ENCODE measurements around the gene POLL. TPM values are rescaled to one million over a fixed set of nuclear protein-coding genes. Genes with fewer than 3 reads are reported as not detected.

Gene POLL
- total and polyA plus RNA-seq, 5 donors, result 13.9 to 27.4 (median 18.8) TPM

Small RNA genes within 50 kb of the gene (microRNA-seq; reads per million reads assigned to microRNA genes)
- gene MIR3158-1 (0 reads per million in 2 donors), gene MIR3158-2 (0 reads per million in 2 donors)

Other genes starting within 250 kb of the POLL start
- 10 to 100 TPM; 26.4 to 35.3 (median 32.0) TPM for gene BTRC, start 234.1 kb downstream of the POLL start, total RNA-seq
- gene BTRC, start 234.1 kb downstream of the POLL start, polyA plus RNA-seq, result 11.5 TPM
- 10 to 100 TPM; 15.6 to 20.9 (median 18.9) TPM for gene DPCD, start 64 bp upstream of the POLL start, total RNA-seq
- 29.8 TPM for gene DPCD, start 64 bp upstream of the POLL start, polyA plus RNA-seq
- 100 to 1,000 TPM; 115 to 144 (median 125) TPM for gene FBXW4, start 106.9 kb upstream of the POLL start, total RNA-seq
- gene FBXW4, start 106.9 kb upstream of the POLL start, polyA plus RNA-seq, result 81.8 TPM
- gene FGF8, start 187.9 kb upstream of the POLL start, total RNA-seq, result not detected
- gene FGF8, start 187.9 kb upstream of the POLL start, polyA plus RNA-seq, result not detected
- gene NPM3, start 195.2 kb upstream of the POLL start, total RNA-seq, result 10 to 100 TPM in 1 of 4 donors, 1 to 10 TPM in 3; 5.0 to 10.7 (median 7.4) TPM
- gene NPM3, start 195.2 kb upstream of the POLL start, polyA plus RNA-seq, result 5.8 TPM
- gene OGA, start 230.2 kb upstream of the POLL start, total RNA-seq, result 10 to 100 TPM; 67.8 to 96.4 (median 85.4) TPM
- gene OGA, start 230.2 kb upstream of the POLL start, polyA plus RNA-seq, result 41.1 TPM